Activated T-cell treated with anti-CD3 and anti-CD28 coated beads, Interleukin-2, amount 50 U/mL, for 4 hours (primary cell): Measurements from ENCODE around the gene RBM38. TPM values are rescaled to one million over a fixed set of nuclear protein-coding genes. Genes with fewer than 3 reads are reported as not detected.

Experiments used
- ATAC-seq, 2 donors: fragments of 200-7000 bp; cut with Tn5 transposase; one replicate each; pipeline ENCODE4 v1.10.0; 2021
- DNase-seq: peaks from one replicate; pipeline ENCODE4 v3.0.0-alpha.2; 2020
- H3K27me3 Mint-ChIP-seq: one replicate; pipeline ENCODE4 v1.8.0; 2021; ENCODE audit warnings: low read depth, mixed read lengths
- H3K36me3 Mint-ChIP-seq: one replicate; pipeline ENCODE4 v1.8.0; 2022; ENCODE audit warnings: mixed read lengths; ENCODE audit not compliant: insufficient read depth
- H3K4me1 Mint-ChIP-seq: one replicate; pipeline ENCODE4 v1.8.0; 2021; ENCODE audit warnings: low read depth, mixed read lengths
- H3K4me3 Mint-ChIP-seq: one replicate; pipeline ENCODE4 v1.8.0; 2021; ENCODE audit warnings: mild to moderate bottlenecking, moderate library complexity, mixed read lengths
- H3K9me3 Mint-ChIP-seq: one replicate; pipeline ENCODE4 v1.8.0; 2021; ENCODE audit warnings: mixed read lengths
- total RNA-seq, 3 donors: library from RNA; stranded (reverse); gene quantifications; one replicate each; pipeline ENCODE4 v1.2.1, GENCODE V29; 2021

RBM38 gene
- total RNA-seq, 3 donors from 2014 or later: 123 to 172 (median 129) TPM

DNA sequence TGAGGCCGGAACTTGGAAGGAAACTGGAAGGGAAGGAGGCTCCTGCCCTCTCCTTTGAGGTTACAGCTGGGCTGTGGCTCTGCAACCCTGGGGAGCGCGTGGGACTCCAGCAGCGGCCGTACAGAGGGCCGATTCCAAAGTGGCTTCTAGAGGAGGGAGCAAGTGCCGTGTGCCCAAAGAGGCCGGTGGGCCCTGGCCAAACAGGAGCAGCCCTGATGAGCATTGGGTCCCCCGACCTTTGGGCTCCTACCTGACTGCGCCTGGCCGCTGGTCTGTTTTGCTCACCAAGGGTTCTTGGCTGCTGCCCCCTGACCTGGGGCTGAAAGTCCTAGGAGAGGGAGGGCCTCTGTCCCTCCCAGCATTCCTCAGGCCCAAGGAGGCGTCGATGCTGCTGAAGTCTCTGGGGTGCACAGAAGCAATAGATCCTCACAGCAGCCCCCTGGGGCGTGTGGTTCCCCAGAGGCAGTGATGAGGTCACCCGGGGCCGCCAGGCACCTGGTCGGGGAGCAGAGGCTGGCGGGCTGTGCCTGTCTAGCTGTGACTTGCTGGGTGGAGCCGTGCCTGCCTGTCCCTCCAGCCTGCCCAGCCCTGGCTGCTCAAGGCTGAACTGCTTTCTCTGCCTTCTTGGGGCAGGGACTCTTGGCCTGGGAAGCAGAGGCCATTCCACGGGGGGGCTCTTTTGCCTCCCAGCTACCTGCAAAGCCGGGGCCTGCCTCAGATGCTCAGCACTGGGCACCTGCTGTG is 9.8 kb downstream of the RBM38 start:
- Mint-ChIP-seq H3K27me3 (no peaks in the 10 kb centered on the region), H3K4me1 (peaks cover 75% of the 10 kb centered on the region), H3K9me3 (no peaks in the 10 kb centered on the region), H3K36me3 (peaks cover 29% of the 10 kb centered on the region), H3K4me3 (no peak overlapping the region)
- ATAC-seq (no peak), DNase-seq (no peak)

GRCh38 chr20:57401565-57401918 is 10.3 kb downstream of the RBM38 start:
- H3K4me1 Mint-ChIP-seq: peaks cover 70% of the 10 kb centered on the region
- no peak for ATAC-seq
- no peaks in the 10 kb centered on the region for H3K27me3 Mint-ChIP-seq
- no peak for DNase-seq
- no peak overlapping the region for H3K4me3 Mint-ChIP-seq
- H3K9me3 Mint-ChIP-seq: no peaks in the 10 kb centered on the region
- peaks cover 26% of the 10 kb centered on the region for H3K36me3 Mint-ChIP-seq

- no peak for ATAC-seq
- Mint-ChIP-seq H3K4me3 (no peak overlapping the region), H3K27me3 (no peaks in the 10 kb centered on the region), H3K36me3 (peaks cover 24% of the 10 kb centered on the region), H3K4me1 (peaks cover 61% of the 10 kb centered on the region), H3K9me3 (no peaks in the 10 kb centered on the region)
- DNase-seq: no peak
Measured at GRCh38 chr20:57402206-57403125, 11.3 kb downstream of the RBM38 start.

- no peak overlapping the region for H3K4me3 Mint-ChIP-seq
- H3K4me1 Mint-ChIP-seq: peaks cover 55% of the 10 kb centered on the region
- DNase-seq (no peak), ATAC-seq (no peak)
- H3K36me3 Mint-ChIP-seq: peaks cover 31% of the 10 kb centered on the region
- H3K27me3 Mint-ChIP-seq: no peaks in the 10 kb centered on the region
- no peaks in the 10 kb centered on the region for H3K9me3 Mint-ChIP-seq
Measured at GRCh38 chr20:57403216-57403615, 12.0 kb downstream of the RBM38 start.

DNA sequence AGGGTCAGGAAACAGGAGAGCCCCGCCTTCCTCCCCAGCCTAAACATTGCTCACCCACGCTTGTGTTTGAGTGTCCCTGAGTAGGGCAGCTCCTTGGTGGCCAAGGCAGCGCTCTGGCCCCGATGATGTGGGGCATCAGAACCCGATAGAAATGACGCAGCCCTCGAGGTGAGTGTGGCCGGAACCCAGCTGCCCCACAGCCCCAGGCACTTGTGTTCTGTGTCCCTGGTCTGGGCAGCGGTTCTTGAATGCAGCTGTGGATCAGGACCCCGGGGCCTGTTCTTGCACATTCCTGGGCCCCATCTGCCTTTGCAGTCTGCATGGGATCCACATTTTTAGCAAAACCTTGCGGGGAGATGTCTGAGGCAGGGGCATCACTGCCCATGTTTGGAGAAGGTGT is 12.8 kb downstream of the RBM38 start:
- Mint-ChIP-seq H3K27me3 (no peaks in the 10 kb centered on the region), H3K36me3 (peaks cover 27% of the 10 kb centered on the region), H3K4me3 (no peak overlapping the region), H3K9me3 (no peaks in the 10 kb centered on the region), H3K4me1 (peaks cover 48% of the 10 kb centered on the region)
- ATAC-seq: no peak
- no peak for DNase-seq

- H3K4me1 Mint-ChIP-seq: peaks cover 43% of the 10 kb centered on the region
- ATAC-seq: no peak
Measured at GRCh38 chr20:57404419-57405072, 13.3 kb downstream of the RBM38 start.

DNA sequence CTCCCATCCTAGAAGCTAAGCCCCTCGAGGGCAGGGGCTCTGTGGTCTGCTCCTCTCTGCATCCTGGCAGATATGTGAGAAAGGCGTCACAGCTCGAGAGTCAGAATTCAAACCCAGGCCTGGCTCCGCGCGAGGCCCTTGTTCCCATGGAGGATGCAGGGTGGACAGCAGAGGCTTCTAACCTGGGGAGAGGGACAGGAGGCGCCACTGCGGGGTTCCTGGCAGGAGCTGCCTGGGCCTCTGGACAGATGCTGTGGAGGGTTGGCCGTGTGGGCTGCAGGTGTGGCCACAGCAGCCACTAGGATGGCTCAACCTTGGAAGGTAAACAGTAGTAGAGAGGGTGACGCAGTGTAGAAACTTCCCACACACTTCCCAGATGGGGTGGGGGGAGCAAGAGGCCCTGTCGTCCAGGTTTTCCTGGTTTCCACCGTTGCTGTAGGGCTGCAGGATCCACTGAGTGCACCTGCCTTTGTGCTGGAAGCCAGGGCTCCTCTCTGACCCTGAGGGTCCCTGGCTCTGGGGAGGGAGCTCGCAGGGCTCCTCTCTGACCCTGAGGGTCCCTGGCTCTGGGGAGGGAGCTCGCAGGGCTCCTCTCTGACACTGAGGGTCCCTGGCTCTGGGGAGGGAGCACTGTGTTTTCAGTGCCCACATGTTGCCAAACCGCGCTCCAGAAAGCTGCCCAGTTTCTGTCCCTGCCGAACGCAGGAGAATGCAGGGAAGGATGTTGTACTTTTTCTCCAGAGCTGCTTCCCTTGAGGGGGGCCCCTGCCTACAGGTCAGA is 14.2 kb downstream of the RBM38 start:
- Mint-ChIP-seq H3K36me3 (peaks cover 20% of the 10 kb centered on the region), H3K9me3 (no peaks in the 10 kb centered on the region), H3K4me3 (no peak overlapping the region), H3K4me1 (peaks cover 34% of the 10 kb centered on the region), H3K27me3 (no peaks in the 10 kb centered on the region)
- DNase-seq: no peak
- no peak for ATAC-seq

More at GRCh38 chr20:57404419-57405072, 13.3 kb downstream of the RBM38 start:
- no peak for DNase-seq
- no peaks in the 10 kb centered on the region for H3K27me3 Mint-ChIP-seq
- no peaks in the 10 kb centered on the region for H3K9me3 Mint-ChIP-seq
- H3K4me3 Mint-ChIP-seq: no peak overlapping the region
- peaks cover 23% of the 10 kb centered on the region for H3K36me3 Mint-ChIP-seq

- DNase-seq (no peak), ATAC-seq (no peak)
- H3K36me3 Mint-ChIP-seq: peaks cover 9% of the 10 kb centered on the region
- H3K27me3 Mint-ChIP-seq: no peaks in the 10 kb centered on the region
- H3K9me3 Mint-ChIP-seq: no peaks in the 10 kb centered on the region
- no peak overlapping the region for H3K4me3 Mint-ChIP-seq
- H3K4me1 Mint-ChIP-seq: peaks cover 25% of the 10 kb centered on the region
Measured at GRCh38 chr20:57407541-57407956, 16.4 kb downstream of the RBM38 start.

DNA sequence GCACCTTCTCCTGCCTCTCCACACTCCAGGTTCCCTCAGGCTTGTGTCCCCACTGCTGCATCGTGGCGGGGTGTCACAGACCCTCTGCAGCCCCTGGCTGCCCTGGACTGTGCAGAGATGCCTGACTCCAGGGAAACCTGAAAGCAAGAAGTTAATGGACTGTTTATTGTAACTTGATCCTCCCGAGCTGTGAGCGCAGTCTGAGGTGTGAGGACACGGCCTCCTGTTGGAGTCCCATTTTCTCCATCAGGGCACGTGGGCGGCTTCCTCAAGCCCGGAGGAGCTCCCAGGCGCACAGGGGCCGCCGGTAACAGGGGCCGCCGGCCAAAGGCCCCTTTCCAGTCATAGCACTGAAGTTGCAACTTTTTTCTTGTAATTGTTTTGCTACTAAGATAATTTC is 16.9 kb downstream of the RBM38 start:
- no peak for DNase-seq
- Mint-ChIP-seq H3K36me3 (peaks cover 9% of the 10 kb centered on the region), H3K4me3 (no peak overlapping the region), H3K4me1 (peaks cover 20% of the 10 kb centered on the region), H3K27me3 (no peaks in the 10 kb centered on the region), H3K9me3 (no peaks in the 10 kb centered on the region)
- ATAC-seq: no peak

- H3K27me3 Mint-ChIP-seq: no peaks in the 10 kb centered on the region
- no peak for DNase-seq
- H3K4me1 Mint-ChIP-seq: peaks cover 16% of the 10 kb centered on the region
- H3K36me3 Mint-ChIP-seq: peaks cover 9% of the 10 kb centered on the region
- no peak overlapping the region for H3K4me3 Mint-ChIP-seq
- no peaks in the 10 kb centered on the region for H3K9me3 Mint-ChIP-seq
- ATAC-seq: no peak
Measured at GRCh38 chr20:57408536-57409233, 17.5 kb downstream of the RBM38 start.

- Mint-ChIP-seq H3K27me3 (no peaks in the 10 kb centered on the region), H3K4me1 (peaks cover 14% of the 10 kb centered on the region)
- no peak for ATAC-seq
Measured at GRCh38 chr20:57409316-57409671, 18.1 kb downstream of the RBM38 start.

GRCh38 chr20:57409672-57410397 is 18.6 kb downstream of the RBM38 start:
- ATAC-seq: no peak
- DNase-seq: no peak
- Mint-ChIP-seq H3K27me3 (no peaks in the 10 kb centered on the region), H3K4me3 (no peak overlapping the region), H3K9me3 (no peaks in the 10 kb centered on the region), H3K36me3 (peaks cover 9% of the 10 kb centered on the region), H3K4me1 (peaks cover 14% of the 10 kb centered on the region)

More at GRCh38 chr20:57409316-57409671, 18.1 kb downstream of the RBM38 start:
- Mint-ChIP-seq H3K36me3 (peaks cover 9% of the 10 kb centered on the region), H3K4me3 (no peak overlapping the region), H3K9me3 (no peaks in the 10 kb centered on the region)
- no peak for DNase-seq

DNA sequence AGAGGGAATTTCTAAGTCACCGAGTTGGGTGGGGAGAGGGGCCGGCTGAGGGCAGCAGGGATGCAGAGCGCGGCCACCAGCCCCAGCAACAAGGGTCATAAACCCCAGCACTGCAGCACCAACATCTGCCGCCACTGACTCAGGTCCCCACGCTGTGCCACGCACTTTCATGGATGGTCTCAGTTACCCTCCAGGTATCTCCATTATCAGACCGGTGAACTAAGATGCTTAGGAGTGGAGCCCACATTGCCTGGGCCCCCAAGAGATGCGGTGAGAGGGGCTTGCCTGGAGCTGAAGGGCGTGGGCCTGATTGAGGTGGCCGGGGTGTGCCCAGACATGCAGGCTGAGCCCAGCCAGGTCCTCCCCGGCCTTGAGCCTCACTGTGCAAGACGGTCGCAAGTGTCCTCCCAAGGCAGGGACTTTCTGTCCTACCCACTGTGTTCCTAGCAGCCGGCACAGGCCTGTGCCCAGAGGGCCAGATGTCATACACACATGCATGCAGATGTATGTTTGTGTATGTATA is 19.3 kb downstream of the RBM38 start:
- ATAC-seq: no peak

More for the DNA sequence above, 19.3 kb downstream of the RBM38 start:
- H3K27me3 Mint-ChIP-seq: no peaks in the 10 kb centered on the region
- H3K36me3 Mint-ChIP-seq: peaks cover 9% of the 10 kb centered on the region
- no peak overlapping the region for H3K4me3 Mint-ChIP-seq
- DNase-seq: no peak
- H3K4me1 Mint-ChIP-seq: peaks cover 12% of the 10 kb centered on the region
- H3K9me3 Mint-ChIP-seq: no peaks in the 10 kb centered on the region
